Endothelial cell of umbilical vein (primary cell): ENCODE measurements around the gene RGS8. TPM values are rescaled to one million over a fixed set of nuclear protein-coding genes. Genes with fewer than 3 reads are reported as not detected.

Experiments
- BruUV-seq: library from RNA; stranded (reverse); fragments of 400-500 nt; replicated peaks from 2 replicates; lab custom pipeline; 2021; lab: Mats Ljungman, UMichigan
- CTCF ChIA-PET: fragments of 300-600, 350-600 bp; sonication (Branson Sonifier 250); formaldehyde crosslinking; loops from one replicate; lab custom pipeline; 2021; ENCODE audit warnings: antibody characterized with exemption, inconsistent platforms; lab: Charles Lee
- POLR2A ChIA-PET: fragments of 300-600, 350-600 bp; sonication (Branson Sonifier 250); formaldehyde crosslinking; loops from one replicate; lab custom pipeline; 2021; ENCODE audit warnings: antibody characterized with exemption, inconsistent platforms; lab: Charles Lee
- DNase-seq: peaks from one replicate; pipeline ENCODE4 v3.0.0-alpha.2; 2011; ENCODE audit warnings: low read depth, low spot score
- FAIRE-seq: peaks from 2 replicates; lab custom pipeline; 2011; peaks lifted over from hg19 to GRCh38; lab: Jason Lieb, UNC
- H2AFZ ChIP-seq: 2 replicates; pipeline ENCODE4 v1.6.0; 2012; ENCODE audit warnings: low read depth, low read length, control low read depth, inconsistent platforms
- H3K27ac ChIP-seq: 2 replicates; pipeline ENCODE4 v1.5.1; 2011; ENCODE audit warnings: low read depth, mild to moderate bottlenecking, control low read depth, low read length, moderate library complexity; ENCODE audit not compliant: insufficient read depth
- H3K27me3 ChIP-seq, 2 experiments: 2 replicates each; pipeline versions ENCODE4 v1.6.0 to v1.6.1; 2011; ENCODE audit warnings: low read length in 2 of 2, mixed read lengths in 1 of 2; ENCODE audit not compliant: control insufficient read depth in 2 of 2, insufficient read depth in 2 of 2
- H3K36me3 ChIP-seq, 2 experiments: 2 replicates in 1 of 2; 3 replicates in 1 of 2; pipeline ENCODE4 v1.5.1; 2011; ENCODE audit warnings: low read length in 2 of 2, mild to moderate bottlenecking in 1 of 2, moderate library complexity in 1 of 2; ENCODE audit not compliant: control insufficient read depth in 2 of 2, insufficient read depth in 2 of 2; ENCODE audit errors: extremely low read depth in 1 of 2
- H3K4me1 ChIP-seq: 3 replicates; pipeline ENCODE4 v1.5.1; 2011; ENCODE audit warnings: mild to moderate bottlenecking, low read length; ENCODE audit not compliant: control insufficient read depth, insufficient read depth; ENCODE audit errors: extremely low read depth
- H3K4me2 ChIP-seq: 2 replicates; pipeline ENCODE4 v1.6.1; 2011; ENCODE audit warnings: low read length, control low read depth, mixed read lengths; ENCODE audit not compliant: insufficient read depth
- H3K4me3 ChIP-seq, 3 experiments: fragments of 200-600 bp in 1 of 3; sonication (generic), shearing (Covaris generic) in 1 of 3; replicated peaks in 1 of 3; 2 replicates each; pipeline ENCODE4 v1.5.1; 2011 to 2016; ENCODE audit warnings: control low read depth in 3 of 3, low read length in 3 of 3, mild to moderate bottlenecking in 2 of 3, inconsistent platforms in 1 of 3, low read depth in 1 of 3, moderate library complexity in 1 of 3; ENCODE audit not compliant: insufficient read depth in 1 of 3
- H3K79me2 ChIP-seq: 2 replicates; pipeline ENCODE4 v1.6.0; 2012; ENCODE audit warnings: low read length, inconsistent platforms; ENCODE audit not compliant: control insufficient read depth, insufficient read depth
- H3K9ac ChIP-seq: replicated peaks from 2 replicates; pipeline ENCODE3; 2011; ENCODE audit warnings: low read length, control low read depth; ENCODE audit not compliant: insufficient read depth; ENCODE audit errors: extremely low read depth
- H3K9me1 ChIP-seq: replicated peaks from 3 replicates; pipeline ENCODE4 v1.6.0; 2011; ENCODE audit warnings: mild to moderate bottlenecking, low read length; ENCODE audit not compliant: control insufficient read depth, insufficient read depth; ENCODE audit errors: extremely low read depth
- H3K9me3 ChIP-seq: replicated peaks from 2 replicates; pipeline ENCODE4 v1.5.1; 2012; ENCODE audit warnings: low read length, inconsistent platforms; ENCODE audit not compliant: control insufficient read depth, insufficient read depth
- H4K20me1 ChIP-seq: replicated peaks from 2 replicates; pipeline ENCODE3; 2011; ENCODE audit warnings: mild to moderate bottlenecking, low read length; ENCODE audit not compliant: control insufficient read depth, insufficient read depth; ENCODE audit errors: extremely low read depth
- EZH2 ChIP-seq: IDR thresholded peaks from 2 replicates; pipeline ENCODE4 v1.6.1; 2012; ENCODE audit warnings: borderline replicate concordance, low read depth, mild to moderate bottlenecking, moderate library complexity, low read length, inconsistent platforms; ENCODE audit not compliant: severe bottlenecking
- FOS ChIP-seq: IDR thresholded peaks from 2 replicates; pipeline ENCODE4 v1.6.1; 2011; ENCODE audit warnings: mild to moderate bottlenecking, low read length, moderate library complexity, borderline replicate concordance; ENCODE audit not compliant: insufficient read depth
- GATA2 ChIP-seq: IDR thresholded peaks from 2 replicates; pipeline ENCODE4 v1.7.0; 2011; ENCODE audit warnings: low read depth, mild to moderate bottlenecking, moderate library complexity, mixed read lengths, low read length; ENCODE audit not compliant: insufficient read length, insufficient read depth
- JUN ChIP-seq: IDR thresholded peaks from 2 replicates; pipeline ENCODE4 v1.6.1; 2011; ENCODE audit warnings: borderline replicate concordance, low read depth; ENCODE audit not compliant: insufficient read length, insufficient read depth
- MYC ChIP-seq: IDR thresholded peaks from one replicate; pipeline ENCODE4 v1.6.1; 2011; ENCODE audit warnings: mild to moderate bottlenecking, low read depth, low read length
- POLR2A ChIP-seq: IDR thresholded peaks from 2 replicates; pipeline ENCODE4 v1.6.1; 2012; ENCODE audit warnings: low read depth, mild to moderate bottlenecking, control low read depth, low read length
- POLR2AphosphoS5 ChIP-seq: IDR thresholded peaks from 2 replicates; pipeline ENCODE4 v1.6.1; 2012; ENCODE audit warnings: low read depth, mild to moderate bottlenecking, control low read depth, low read length, moderate library complexity; ENCODE audit not compliant: insufficient read depth
- dilution Hi-C: fragments of 300-500 bp; cut with MboI; formaldehyde crosslinking; loops from one replicate; pipeline ENCODE4 v1.15.0; 2019; ENCODE audit warnings: low sequenced_read_pairs; ENCODE audit not compliant: extremely low pct_ligation_motif_present
- intact Hi-C: fragments of 100-400 bp; cut with micrococcal nuclease; formaldehyde crosslinking; loops from one replicate; pipeline ENCODE4 v1.10.0; 2022
- polyA plus RNA-seq, 4 experiments: library from polyadenylated mRNA; depleted of rRNA in 3 of 4; stranded (reverse) in 3 of 4; unstranded in 1 of 4; fragments of >200 nt; gene quantifications; 2 replicates each; pipeline versions ENCODE4 v1.2.1 to v1.2.3, GENCODE V29; 2011 to 2012; ENCODE audit warnings: missing spikeins in 1 of 4
- total RNA-seq: library from RNA; stranded (reverse); gene quantifications from 2 replicates; pipeline ENCODE4 v1.2.3, GENCODE V29; 2021
- TF ChIP-seq, protein P1 (sequence below), 2 donors: IDR thresholded peaks; 1 replicate in 1 of 2; 2 replicates in 1 of 2; pipeline ENCODE4 v1.5.1; 2011; ENCODE audit warnings: low read length in 2 of 2, mild to moderate bottlenecking in 2 of 2, moderate library complexity in 2 of 2, control low read depth in 1 of 2, inconsistent platforms in 1 of 2, low read depth in 1 of 2; ENCODE audit not compliant: insufficient read depth in 1 of 2; ENCODE audit errors: extremely low read depth in 1 of 2
- TF ChIP-seq, protein P2 (sequence below): IDR thresholded peaks from 2 replicates; pipeline ENCODE4 v1.6.1; 2011; ENCODE audit not compliant: insufficient read depth, insufficient read length

Gene RGS8
- total and polyA plus RNA-seq, 2 donors (not counting 3 experiments of a cell fraction or from before 2014, with no cell fraction given), result not detected

DNA sequence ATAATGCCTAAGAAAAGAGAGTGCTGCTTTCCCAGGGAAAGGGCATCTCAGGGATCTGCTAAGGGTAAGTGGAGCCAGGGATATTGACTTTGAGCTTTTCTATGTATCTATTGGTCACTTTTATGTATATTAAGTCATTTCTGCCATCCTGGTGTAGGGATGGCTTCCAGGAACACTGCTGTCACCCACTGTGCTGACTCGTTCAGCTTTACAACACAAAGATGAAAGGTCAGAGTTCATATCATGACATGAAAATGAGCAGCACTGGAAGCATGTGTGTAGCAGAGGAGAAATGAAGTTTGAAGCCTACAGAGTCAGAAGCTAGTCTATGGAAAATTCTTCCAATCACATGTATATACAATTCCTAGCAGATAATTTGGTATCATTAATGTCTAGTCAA is 37.1 kb upstream of the RGS8 start:
- no TSS peak for BruUV-seq
- POLR2A ChIA-PET, result no interaction called here
- Histone ChIP-seq H3K4me3 (no peak overlapping the region), H3K27ac (no peak overlapping the region), H3K27me3 (no peaks in the 10 kb centered on the region), H4K20me1 (no peaks in the 10 kb centered on the region), H3K4me2 (no peak overlapping the region), H3K9me1 (no peaks in the 10 kb centered on the region), H3K4me1 (no peaks in the 10 kb centered on the region), H3K9ac (no peak overlapping the region), H3K9me3 (no peaks in the 10 kb centered on the region), H3K79me2 (no peaks in the 10 kb centered on the region), H3K36me3 (no peaks in the 10 kb centered on the region), H2AFZ (no peak overlapping the region)
- dilution Hi-C loops, result no loop called here
- FAIRE-seq, result no peak
- intact Hi-C loops, result no loop called here
- DNase-seq, result no peak
- CTCF ChIA-PET, result no interaction called here
- TF ChIP-seq MYC, result no peak
- no peak for TF ChIP-seq POLR2A
- TF ChIP-seq, protein P1, sequence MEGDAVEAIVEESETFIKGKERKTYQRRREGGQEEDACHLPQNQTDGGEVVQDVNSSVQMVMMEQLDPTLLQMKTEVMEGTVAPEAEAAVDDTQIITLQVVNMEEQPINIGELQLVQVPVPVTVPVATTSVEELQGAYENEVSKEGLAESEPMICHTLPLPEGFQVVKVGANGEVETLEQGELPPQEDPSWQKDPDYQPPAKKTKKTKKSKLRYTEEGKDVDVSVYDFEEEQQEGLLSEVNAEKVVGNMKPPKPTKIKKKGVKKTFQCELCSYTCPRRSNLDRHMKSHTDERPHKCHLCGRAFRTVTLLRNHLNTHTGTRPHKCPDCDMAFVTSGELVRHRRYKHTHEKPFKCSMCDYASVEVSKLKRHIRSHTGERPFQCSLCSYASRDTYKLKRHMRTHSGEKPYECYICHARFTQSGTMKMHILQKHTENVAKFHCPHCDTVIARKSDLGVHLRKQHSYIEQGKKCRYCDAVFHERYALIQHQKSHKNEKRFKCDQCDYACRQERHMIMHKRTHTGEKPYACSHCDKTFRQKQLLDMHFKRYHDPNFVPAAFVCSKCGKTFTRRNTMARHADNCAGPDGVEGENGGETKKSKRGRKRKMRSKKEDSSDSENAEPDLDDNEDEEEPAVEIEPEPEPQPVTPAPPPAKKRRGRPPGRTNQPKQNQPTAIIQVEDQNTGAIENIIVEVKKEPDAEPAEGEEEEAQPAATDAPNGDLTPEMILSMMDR (IDR thresholded peaks at IDR 0.05; ENCODE audit: extremely low read depth in 1 of 2, insufficient read depth in 1 of 2, low read depth in 1 of 2, low read length in 2 of 2), result no peak
- no peak for TF ChIP-seq EZH2
- no peak for TF ChIP-seq POLR2AphosphoS5
- TF ChIP-seq FOS, result no peak
- TF ChIP-seq GATA2, result no peak
- TF ChIP-seq, protein P2, sequence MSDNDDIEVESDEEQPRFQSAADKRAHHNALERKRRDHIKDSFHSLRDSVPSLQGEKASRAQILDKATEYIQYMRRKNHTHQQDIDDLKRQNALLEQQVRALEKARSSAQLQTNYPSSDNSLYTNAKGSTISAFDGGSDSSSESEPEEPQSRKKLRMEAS, result no peak
- TF ChIP-seq JUN, result no peak
